DMS153 (cell line): Measurements from ENCODE around the gene SGCD.

Experiments used
- DNase-seq: peaks from one replicate; lab custom pipeline; 2025; lab: John Stamatoyannopoulos, UW

The SGCD gene

DNA sequence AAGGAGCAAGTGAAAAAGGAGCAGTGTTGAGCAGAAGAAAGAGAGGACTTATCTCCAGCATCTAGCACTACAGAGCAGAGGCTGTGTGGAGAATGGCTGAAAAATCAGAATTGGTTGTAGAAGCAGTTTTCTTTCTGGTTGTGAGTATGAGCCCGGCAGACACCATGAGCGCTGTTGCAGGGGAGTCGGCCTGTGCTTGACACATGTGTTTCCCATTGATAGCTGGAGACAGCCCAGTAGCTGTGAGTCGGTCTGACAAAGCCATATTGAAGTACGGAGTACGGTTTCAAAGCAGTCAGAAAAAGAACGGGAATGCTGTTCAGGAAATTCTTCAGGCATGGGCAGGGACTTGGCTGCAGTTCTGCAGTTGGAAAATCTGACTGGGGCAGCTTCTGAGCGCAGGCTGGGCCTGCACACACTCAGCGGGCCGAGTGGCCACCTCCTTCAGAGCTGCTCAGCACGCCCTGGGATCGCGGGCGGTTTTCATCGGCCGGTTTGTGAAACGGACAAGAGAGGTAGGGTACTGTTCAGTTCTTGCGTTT is at the start of gene SGCD:
SGCD (plus strand) TSS at position 447 of the 542 bp plus-strand sequence.
- DNase-seq: no peak

DNA sequence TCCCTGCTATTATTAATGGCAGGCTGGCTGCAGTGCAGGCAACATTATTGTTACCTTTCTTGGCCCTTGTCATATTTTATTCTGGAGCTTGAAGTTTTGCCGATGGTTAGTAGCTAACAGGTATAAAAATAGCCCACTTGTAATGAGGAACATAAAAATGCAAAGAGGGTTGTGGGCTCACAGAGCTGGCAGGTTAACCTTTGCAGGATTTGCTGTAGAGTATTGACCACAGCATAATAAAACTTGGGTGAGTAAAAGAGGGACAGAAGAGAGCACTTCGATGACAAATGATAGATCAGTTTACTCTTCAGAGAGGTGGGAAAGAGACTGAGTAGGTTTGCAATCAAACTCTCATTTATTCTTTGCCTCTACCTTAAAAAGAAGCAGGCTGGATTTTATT is 49.7 kb upstream of the SGCD start:
- no peak for DNase-seq

DNA sequence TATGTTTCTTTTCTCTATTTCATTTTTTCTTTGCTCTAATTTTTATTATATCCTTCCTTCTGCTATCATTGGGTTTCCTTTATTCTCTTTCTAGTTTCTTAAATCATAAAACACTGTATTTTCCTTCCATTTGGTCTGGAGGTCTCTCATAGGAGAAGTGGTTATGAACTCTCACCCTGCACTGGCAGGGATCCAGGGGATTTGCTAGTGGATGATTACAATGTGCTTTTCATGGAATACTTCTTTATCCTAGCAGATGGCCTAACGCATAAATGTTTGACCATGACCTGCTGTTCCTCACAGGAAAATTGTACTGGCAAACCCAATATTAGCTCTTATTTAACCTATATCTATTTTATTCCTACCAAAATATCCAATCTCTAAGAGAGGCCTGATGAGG is 31.5 kb upstream of the SGCD start:
- DNase-seq: no peak

DNA sequence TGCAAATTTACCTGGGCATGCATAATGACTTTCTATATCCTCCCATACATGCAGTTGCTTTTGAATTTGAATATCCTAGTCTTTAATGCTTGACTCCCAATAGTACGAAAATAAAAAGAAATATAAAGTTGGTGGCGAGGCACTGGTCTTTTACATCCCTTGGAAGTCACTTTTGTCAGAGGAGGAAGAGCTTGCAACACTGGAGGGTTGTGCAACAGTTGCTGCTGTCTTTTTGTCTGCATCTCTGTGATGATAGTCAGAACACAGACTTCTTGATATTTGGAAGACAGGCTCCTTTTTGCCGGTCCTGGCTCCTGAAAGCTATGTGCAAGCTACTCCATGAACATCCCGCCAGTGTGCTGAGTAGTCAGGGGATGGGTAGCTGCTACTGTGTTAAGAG is 16.8 kb upstream of the SGCD start:
- DNase-seq: no peak

DNA sequence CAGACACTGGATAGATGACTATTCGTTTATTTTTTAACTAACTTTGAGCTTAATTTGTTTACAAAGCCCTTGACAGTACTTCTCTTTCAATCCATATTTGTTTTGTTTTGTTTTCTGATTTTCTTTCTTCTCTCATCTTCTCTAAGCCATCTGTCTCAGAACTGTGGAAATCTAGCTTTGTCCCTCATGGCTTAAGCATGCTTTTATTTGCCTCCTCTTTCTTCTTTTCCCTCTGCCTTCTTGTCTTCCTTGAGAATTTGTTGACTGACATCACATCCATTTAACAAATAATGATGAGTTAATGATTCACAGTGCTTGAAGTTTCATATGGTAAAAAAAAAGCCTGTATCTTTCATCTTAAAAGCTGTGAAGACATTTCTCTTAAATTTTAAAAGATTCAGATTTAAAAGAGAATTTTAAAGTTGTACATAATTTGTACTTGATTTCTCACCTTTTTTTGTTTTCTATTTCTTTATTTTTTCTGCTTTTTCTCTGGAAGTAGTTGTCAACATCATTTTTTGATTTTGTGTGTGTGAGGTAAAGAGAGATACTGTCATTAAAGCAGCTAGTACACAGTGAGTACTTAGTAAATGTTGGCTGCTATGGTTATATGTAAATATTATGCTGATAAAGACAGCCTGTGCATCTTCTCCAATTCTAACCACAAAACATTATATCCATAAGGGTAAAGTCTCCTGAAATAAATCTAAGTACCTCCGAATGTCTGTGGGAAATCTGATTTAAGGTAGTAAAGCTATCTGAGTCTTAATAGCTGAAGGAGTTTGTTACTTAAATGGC is 13.9 kb upstream of the SGCD start:
- DNase-seq: no peak

DNA sequence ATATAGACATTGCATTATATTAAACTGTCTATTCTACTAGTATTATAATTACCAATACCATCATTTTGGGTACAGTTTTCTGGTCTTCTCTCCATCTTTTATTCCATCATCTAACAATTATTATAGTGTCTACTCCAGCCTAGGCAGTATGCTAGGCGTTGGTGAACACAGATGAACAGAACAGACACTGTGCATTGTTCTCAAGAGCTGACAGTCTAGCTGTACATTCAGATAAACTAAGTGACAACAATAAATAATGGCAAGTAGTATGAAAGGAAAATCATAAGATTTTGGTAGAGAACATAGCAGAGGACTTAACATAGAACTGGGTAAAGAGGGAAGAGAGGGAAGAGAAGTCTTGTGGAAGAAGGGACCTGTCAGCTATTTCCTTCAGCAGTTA is 12.5 kb upstream of the SGCD start:
- DNase-seq: no peak

DNA sequence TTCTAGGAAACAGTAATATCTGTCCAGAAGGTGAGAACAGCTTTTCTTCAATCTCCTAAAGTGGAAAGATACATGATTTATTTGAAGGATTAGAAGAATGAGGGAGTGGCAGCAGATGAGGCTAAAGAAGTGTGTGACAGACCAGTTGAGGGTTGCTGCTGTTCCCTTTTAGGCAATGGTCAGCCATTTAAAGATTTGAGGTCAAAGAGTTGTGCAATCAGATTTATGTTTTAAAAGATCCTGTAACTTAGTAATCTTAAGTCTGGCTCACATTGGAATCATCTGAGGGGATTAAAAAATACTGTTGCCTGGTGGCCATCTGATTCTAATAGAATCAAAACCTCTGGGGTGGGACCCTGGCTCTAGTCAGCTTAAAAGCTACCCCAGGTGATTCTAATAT is 4.3 kb upstream of the SGCD start:
- no peak for DNase-seq

DNA sequence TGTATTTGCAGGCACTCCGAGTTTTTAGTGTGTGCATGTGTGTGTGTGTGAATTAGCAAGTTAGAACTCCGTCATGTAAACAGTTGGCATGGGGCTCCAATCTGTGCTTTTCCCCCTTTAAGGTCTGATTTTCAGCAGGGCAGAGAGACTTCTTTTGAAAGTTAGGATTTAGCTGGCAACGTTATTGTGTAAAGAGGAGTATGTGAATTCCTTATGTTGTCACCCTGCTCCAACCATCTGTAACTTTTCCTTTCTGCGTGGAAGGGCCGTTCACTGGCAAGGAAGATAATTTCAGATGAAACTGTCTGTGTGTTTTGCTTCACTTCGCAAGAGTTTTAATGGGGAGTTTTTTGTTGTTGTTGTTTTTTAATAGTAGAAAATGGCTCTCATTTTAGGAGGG is 332 bp downstream of the SGCD start:
- DNase-seq: no peak

DNA sequence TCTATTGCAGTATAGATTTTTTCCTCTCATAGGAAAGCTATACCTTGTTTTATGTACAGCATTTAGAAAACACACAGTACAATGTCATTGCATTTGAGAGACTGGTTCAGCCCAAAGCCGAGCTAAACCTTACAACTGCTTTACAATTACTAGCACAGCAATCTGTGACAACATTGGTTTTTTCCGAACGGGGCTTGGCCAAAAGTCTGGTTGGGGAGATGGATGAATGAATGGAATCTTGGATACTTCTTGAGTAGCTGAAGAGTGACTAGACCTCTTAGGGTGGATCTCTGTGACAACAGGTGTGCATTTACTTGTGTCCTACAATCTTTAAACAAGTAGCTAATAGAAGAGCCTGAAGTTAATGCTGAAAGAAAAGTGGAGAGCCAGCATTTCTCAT is 1.2 kb downstream of the SGCD start:
- DNase-seq: no peak

DNA sequence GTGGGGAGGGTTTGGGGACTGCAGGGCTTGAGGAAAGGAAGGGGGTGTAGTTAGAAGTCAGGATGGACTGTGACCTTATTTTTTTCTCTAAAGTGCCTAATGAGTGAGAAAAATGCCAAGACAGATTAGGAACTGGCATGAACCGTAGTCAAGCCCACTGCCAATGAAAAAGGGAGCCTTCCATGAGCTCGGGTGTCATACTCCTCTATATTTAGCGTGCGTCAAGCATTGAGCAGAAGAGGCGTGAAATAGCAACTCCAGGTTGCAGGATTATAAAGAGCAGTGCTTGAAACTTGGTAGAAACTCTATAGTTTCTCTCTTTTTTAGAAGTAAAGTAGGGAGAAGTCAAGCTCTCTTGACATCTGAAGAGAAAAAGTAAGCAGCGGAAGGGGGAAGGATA is 1.8 kb downstream of the SGCD start:
- no peak for DNase-seq

DNA sequence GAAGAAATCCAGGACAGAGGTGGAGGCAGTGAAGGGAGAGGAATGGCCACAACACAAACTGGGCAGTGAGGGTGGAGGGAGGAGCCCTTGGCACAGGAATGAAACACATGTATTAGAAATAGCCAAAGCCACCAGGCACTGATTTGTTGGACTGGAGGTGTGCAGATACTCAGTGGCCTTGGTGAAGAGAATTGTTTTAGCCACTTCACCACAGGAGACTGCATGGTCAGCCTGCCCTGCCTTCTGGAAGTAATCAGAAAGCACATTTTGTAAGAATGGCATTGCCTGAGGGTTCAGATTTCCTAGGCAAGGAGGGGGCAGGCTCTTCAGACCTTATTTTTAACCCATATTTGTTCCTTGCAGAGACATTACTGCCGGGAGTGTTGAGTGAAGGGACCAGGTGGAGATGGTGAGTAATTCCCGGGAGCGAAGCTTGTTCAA is 2.2 kb downstream of the SGCD start:
- no peak for DNase-seq

DNA sequence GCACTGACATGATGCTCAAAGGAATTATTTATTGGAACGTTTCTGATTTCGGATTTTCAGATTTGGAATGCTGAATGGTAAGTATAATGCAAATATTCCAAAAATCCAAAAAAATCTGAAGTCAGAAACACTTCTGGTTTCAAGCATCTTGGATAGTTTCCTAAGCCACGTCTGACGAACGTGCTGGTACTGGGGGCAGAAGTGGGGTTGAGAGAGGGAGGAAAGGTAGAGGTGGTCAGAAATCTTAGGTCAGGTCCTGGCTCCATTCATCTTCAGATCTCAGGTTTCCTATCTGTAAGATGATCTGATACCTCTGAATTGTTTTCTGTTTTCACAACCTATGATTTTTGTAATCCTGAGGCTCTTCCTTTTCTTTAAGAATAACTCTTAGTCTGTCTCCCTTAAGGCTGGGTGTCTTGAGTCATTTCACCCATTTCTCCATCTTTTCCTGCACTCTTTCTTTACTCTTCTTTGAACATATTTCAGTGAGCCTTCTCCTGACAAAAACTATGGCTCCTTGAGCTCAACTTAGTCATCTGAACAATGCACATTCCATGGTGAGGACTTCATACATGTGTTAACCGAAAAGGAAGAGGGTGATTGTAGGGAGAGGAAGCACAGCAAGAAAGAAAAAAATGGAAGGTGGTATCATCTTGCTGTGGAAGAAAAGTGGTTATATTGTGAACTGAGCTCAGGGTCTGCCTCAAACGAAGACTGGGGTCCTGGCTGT is 3.3 kb downstream of the SGCD start:
- no peak for DNase-seq

DNA sequence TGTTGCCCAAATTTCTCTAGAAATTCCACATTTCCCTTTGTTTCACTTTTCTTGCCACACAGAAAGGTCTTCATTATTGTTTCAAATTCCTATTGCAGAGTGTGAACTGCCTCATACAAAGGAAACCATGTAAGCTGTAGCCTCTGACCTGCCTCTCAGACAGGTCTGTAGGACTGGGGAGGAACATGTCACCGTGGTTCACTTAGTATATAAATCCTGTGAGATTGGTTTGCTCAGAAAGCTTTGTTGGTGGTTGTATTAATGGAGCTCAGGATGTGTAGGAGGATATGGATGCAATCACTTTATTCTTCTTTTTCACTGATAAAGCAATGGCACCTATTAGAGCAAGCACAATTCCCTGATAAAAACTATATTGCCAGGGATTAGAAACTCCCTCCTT is 4.2 kb downstream of the SGCD start:
- no peak for DNase-seq

DNA sequence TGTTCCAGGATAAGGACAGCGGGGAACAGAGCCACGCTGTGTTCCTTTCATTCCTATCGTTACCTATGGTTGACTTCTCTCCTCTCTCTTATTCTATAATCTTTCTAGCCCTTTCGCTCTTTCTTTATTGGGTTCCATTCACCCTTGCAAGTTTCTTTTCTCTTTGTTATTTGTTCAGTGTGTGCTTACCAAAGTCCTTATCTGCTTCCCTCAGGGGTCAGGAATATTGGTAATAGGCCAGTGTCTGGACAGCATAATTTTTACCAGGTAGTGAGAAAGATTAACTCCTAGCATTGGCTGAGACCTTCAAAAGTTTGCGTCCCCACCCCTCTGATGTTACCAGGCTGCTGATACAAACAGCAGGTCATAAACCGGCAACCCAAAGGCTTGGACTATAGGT is 4.9 kb downstream of the SGCD start:
- DNase-seq: no peak

DNA sequence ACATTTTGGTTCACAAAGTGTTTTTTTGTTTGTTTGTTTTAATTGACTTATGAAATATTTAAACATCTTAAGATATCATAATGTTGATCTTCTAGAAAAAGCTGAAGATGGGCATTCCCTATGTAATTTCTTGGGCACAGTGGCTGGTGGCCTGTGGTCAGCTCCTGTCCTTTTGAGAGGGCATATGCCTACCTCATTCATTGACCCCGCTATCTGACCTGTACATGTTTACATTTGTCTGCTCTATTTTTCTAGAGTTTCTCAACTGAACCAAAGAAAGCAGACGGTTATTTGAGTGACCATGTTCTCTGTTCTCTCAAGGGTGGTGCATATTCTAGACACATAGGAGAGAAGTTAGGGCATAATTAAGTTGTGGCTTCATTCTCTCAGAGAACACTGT is 5.3 kb downstream of the SGCD start:
- no peak for DNase-seq

DNA sequence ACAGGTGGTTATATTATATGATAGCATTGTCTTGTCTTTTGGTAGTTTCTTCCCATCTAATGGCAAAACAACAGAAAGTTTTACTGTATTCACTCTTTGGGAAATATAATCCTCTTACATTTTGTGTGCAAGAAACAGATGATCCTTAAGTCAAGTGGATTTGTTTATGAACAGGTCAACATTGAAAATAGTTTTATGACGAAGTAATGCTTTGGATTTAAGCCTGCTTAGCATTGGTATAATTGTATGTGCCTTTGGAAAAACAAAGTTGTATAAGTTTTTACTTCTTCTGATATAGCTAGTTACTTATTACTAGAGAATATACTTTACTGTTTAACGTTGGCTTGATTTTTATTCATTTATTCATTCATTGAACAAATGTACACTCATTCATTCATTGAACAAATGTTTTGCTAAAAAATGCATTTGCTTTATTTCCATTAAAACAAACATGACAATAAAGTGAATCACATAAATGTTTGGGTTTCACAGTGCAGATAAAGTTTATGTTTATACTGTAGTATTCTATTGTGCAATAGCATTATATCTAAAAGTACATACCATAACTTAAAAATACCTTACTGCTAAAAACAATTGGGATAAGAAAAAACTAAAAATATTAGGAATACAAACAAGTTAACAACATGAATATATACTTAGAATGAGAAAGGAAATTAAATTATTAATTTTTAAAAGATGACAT is 12.3 kb downstream of the SGCD start:
- DNase-seq: no peak

DNA sequence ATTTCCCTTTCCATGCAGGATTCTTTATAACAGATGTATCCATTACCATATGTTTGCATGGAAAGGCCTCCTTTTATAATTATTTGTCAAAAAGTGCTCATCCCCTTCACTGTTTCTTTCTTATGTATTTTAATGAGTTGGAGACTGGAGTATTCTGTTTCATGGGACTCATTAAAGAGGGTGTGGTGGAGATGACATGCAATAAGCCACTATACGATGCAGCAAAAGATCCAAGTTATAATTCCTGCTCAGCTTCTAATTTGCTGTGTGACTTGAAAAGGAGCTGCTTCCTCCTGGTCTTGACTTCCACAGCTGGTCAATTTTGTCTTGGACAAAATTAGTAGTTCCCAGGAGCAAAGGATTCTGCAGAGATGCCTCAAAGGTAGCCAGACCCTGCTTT is 13.9 kb downstream of the SGCD start:
- no peak for DNase-seq

DNA sequence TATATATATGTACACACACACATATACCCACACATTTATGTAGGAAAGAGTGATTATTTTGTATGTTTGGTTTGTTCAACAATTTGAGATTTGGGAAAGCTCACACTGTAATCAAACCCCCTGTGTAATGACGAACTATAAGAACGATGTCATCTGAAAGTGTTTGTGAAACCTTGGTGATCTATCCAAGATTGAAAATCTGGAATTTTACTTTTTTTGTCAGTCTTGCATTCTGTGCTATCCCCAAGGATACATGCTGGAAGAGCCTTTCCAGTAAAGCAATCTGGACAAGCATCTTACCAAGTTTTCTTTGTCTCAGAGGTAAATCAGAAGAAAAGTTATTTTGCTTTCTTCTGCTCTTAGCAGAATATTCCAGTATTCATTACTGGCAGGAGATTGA is 23.3 kb downstream of the SGCD start:
- DNase-seq: no peak

DNA sequence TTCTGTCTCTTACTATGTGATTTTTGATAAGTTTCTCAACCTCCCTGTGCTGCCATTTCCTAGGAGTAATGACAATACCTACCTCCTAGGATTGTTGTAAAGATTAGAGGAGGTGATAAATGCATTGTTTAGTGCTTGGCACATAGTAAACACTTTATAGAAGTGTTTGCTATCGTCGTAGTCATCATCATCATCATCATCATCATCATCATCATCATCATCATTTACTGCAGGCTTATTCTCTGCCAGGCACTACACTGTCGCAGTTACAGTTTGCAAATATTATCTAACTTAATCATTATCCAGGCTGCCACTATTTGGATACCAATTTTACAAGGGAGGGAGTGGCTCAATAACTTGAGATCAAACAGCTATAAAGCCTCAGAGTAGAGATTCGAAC is 24.5 kb downstream of the SGCD start:
- no peak for DNase-seq

DNA sequence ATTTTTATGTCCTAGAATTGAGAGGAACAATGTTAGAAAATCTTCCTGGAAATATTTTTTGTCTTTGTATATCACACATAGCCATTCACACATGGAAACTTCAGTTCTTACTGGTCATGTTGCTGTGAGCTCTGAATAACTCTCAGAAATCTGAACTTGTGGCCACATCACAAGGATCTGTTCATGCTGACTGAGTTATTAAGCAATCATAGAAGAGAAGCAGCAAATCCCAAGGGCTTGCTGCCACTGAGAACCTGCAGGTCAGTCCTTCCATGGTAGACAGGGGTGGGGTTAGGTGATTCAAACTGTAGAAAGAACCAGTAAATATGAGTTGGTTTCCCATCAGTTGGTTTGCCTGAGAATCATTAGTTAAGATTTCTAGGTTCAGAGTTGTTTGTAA is 27.6 kb downstream of the SGCD start:
- DNase-seq: no peak

DNA sequence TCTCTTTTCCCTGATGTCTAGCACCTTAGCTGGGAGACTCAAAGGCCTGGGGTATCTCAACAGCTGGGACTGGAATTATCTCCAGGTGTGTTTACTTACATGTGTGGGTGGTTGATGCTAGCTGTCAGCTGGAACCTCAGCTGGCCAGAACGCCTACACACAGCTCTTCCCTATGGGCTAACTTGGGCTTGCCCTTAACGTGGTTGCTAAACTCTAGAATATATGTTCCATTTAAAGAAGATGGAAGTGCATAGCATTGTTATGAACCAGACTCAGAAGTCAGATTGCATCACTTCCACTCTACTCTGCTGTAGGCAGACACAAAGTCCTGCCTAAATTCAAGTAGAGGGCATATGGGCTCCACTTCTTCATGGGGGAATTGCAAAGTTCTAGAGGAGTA is 29.3 kb downstream of the SGCD start:
- no peak for DNase-seq

DNA sequence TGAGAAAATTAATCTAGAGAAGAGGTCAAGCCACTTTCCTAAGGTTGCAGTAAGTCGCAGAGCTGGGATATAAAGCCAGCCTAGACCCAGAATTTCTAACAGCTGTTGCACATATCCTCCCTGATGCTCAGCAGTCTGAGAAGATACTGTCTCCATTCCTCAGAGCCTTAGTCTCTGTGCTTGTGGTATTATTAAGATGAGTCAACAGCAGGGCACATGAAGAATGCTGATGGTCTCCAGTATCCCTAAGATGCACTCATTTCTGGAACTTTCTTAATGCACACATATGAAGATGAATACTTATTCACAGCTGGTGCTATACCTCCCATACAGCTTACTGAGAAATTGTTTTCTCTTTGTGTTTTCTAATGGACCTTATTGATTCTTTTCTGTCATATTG is 32.5 kb downstream of the SGCD start:
- no peak for DNase-seq
